NCI-H524 treated with DMSO at 0.1 percent for 48 hours (cell line): ENCODE data around the gene UBQLN1.
"Not testable (repeated sequence)": the region's sequence is repeated elsewhere in the genome, so short reads cannot be mapped to it uniquely, and the experiment has no call there.

ENCODE experiments used
- DNase-seq: peaks from one replicate; lab custom pipeline; 2025; lab: John Stamatoyannopoulos, UW

The UBQLN1 gene

GRCh38 chr9:83707768-83708514, at the start of gene UBQLN1:
Gene UBQLN1, minus strand, starts transcription at chr9:83707958. Its CDS starts 279 bp downstream, at chr9:83707679.
- DNase-seq = peak; percentile 31

DNA sequence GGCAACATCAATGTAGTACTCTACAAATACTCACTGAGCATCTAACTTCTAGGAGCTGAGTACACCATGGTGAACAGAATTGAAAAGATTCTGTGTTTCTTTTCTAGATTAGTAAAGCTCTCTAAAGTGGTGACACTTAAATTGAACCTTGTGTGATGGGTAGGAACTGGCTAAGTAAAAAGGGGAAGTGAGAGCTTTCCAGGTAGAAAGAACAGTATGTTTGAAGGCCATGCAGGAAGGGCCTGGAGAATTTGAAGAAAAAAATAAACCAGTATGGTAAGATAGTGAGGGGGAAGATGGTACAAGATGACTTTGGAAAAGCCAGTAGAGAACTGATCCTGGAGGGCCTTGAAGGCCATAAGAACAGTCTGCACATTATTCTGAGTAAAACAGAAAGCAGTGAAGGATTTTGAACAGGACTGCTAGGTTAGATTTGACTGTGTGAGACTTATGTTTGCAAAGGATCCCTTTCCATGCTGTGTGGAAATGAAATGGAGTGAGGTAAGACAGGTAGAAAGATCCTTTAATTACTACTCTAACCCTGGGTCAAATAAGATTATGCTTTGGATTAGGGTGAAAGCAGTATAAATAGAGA, 46.7 kb upstream of the UBQLN1 start:
- no peak for DNase-seq

DNA sequence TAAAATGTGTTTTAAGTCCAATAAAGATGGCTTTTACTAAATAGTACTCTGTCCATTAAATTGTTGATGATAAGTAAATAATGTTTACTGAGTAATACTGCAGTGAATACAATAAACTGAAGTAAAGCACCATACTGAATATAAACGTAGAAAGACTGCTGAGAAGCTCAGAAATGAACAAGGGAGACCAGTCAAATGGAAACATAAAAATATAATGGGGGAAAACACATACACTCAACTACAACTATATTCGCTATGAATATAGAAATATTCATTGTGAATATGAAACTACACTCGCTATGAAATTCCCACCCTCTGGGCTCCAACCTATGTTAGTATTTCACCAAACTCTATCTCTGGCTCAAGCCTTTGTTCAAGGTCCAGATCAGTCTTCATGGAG, 41.9 kb upstream of the UBQLN1 start:
- DNase-seq = no peak

- DNase-seq = no peak
Measured at GRCh38 chr9:83744206-83744605, 36.4 kb upstream of the UBQLN1 start.

DNA sequence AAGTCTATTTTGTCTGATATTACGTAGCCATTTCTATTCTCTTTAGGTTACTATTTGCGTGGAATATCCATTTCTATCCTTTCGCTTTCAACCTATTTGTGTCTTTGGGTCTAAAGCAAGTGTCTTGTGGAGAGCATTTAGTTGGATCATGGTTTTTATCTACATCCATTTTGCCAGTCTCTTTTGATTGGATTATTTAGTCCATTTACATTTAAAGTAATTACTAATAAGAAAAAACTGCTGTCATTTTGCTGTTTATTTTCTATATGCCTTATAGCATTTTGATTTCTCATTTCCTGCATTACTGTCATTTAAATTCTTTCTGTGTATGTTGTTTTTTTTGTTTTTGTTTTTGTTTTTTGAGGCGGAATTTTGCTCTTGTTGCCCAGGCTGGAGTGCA, 26.0 kb upstream of the UBQLN1 start:
- DNase-seq = no peak

- DNase-seq = not testable (repeated sequence)
Measured at GRCh38 chr9:83728591-83729368, 21.0 kb upstream of the UBQLN1 start.

DNA sequence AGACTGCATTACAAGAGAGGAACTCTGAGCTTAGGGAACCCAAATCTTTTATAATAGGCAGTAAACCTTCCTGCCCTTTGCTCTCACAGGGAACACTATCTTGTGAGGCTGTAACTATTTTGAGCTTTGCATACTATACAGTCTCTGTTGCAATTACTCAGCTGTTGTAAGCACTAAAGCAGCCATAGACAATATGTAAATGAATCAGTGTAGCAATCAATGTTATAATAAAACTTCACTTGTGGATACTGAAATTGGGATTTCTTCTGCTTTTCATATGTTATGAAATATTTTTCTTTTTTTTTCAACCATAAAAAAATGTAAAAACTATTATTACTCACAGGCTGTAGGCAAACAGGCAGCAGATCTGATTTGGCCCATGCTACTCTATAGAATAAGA, 16.7 kb upstream of the UBQLN1 start:
- DNase-seq = no peak

DNA sequence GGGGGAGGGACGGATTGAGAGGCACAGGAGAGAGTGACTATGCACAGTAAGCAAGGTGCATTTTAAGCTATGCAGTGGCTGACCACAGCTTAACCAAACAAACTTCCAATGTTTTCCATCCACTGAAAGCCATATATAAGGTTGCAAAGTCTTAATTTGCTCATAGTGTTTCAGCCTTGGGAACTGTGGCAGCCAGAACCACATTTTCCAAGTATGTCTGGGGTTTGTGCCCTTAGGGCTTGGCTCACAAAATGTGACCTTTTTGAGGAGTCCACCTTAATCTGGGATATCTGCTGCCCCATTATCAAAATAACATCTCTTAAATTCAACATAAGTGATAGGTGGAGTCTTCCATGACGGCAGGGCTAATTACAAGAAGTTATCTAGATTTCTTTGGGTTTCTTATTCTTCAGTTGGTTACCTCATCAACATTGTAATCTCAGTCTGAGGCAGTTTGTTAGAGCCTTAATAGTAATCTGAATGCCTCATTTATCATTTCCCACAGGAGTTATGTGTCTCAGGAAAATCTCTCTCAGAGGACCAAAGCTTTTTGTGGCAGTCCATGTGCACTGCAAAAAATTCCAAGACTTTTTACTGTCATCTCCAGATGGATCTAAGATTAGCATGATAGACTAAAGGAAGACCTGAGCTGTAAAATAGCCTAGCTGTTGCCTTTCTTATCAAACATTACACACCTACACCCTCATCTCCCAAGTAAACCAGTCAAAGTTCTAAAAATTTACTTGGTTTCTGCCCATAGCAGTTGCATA, 15.2 kb upstream of the UBQLN1 start:
- no peak for DNase-seq

GRCh38 chr9:83721509-83721908, 13.8 kb upstream of the UBQLN1 start:
- DNase-seq = no peak

DNA sequence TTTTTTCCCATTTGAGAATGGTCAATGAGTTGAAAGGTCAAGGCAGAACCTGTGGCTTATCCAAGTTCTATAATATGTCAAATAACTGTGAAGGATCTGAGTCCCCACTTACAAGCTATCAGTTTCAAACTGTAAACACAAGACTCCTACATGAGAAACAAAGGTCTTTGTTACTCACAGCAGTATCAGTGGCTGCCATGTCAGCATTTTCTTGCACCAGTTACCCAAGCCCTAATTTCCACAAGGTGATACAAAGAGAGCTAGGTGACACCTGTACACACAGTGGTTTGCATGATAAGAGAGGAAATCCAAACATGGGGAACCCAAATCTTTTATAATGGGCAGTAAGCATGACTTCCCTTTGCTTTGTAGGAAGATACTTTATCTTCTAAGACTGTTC, 8.0 kb upstream of the UBQLN1 start:
- no peak for DNase-seq

GRCh38 chr9:83715221-83715620, 7.5 kb upstream of the UBQLN1 start:
- DNase-seq = no peak

DNA sequence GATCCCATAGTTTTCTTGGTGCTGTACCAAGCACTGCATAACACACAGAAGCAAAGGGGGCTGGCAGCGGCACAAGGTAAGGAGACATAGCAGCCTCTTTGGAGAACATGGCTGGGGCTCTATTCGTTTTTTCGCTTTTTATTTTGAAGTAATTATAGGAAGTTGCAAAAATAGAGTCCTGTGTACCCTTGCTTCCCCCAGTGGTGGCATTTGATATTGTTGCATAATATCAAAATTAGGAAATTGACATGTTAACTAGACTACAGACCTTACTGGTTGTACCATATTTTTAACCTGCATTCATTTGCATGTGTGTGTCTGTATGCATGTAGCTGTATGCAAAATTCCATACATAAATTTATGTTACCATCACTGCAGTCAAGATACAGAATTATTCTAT, 6.6 kb upstream of the UBQLN1 start:
- DNase-seq = no peak

DNA sequence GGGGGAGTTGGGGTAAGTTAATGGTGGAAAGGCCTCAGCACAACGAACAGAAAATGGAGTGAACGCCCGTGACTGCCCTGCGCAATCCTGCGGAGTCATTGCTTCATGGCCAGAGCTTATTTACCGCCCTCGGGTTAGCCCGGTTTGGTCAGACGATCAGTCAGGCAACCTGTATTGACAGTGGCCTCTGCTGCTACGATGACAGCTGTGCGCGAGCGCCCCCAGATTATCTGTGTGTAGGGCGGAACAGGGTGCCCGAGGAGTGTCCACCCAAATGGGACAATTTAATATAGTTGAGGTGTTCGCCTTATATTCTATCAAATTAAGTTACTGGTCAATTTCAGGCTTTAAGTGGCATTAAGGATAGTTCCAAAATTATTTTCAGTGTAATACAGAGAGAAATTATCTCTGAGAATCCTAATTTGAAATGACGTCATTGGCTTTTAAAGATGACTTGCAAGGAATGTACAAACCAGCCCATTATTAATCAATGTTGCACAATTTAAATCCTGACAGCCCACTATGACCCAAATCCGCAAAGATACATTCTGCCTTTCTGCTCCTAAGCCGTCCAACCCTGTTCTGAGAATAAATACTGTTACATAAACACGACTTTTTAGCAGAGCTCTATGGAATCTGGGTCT, 879 bp upstream of the UBQLN1 start:
- DNase-seq = no peak

- DNase-seq = no peak
Measured at GRCh38 chr9:83707518-83707767, 315 bp downstream of the UBQLN1 start.

DNA sequence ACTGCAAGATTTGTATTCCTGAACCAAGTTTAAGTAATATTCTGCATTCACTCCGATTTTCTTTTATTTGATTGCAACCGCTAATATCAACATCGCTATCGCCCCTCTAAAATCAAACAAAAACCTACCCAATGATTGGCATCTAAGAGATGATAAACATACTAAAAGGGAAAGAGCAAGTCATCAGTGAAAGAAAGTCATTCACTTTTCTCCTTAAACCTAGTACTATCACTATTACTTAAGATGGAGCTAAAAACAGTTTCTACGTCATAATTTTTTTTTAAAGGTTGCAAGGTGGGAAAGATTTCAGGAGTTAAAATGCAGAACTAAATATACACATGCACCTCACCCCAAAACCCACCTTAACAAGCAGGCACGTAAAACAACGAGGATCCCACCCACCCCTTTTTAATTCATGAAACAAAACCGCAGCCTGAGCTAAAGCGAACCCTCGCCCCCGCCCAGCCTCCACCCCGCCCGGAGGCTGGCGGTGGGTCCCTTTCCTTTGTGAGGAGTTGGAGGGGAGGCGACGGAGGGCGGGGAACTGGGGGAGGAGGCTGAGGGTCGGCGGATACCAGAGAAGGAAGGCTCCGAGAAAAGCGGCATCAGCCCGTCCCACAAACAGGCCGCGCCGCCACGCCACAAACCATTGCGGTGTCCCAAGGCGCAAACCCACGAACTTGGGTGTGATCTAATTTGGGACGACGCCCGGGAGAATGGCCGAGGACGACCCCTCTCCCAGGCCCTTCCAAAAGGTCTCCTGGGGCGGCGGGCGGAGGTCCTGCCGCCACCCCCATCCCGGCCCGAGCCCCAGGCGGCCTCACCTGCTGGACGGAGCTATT, 861 bp downstream of the UBQLN1 start:
- no peak for DNase-seq

- not testable (repeated sequence) for DNase-seq
Measured at GRCh38 chr9:83705219-83705651, 2.5 kb downstream of the UBQLN1 start.

- no peak for DNase-seq
Measured at GRCh38 chr9:83701769-83702168, 6.0 kb downstream of the UBQLN1 start.

GRCh38 chr9:83701286-83701685, 6.5 kb downstream of the UBQLN1 start:
- DNase-seq = no peak

GRCh38 chr9:83699615-83700014, 8.1 kb downstream of the UBQLN1 start:
- no peak for DNase-seq

DNA sequence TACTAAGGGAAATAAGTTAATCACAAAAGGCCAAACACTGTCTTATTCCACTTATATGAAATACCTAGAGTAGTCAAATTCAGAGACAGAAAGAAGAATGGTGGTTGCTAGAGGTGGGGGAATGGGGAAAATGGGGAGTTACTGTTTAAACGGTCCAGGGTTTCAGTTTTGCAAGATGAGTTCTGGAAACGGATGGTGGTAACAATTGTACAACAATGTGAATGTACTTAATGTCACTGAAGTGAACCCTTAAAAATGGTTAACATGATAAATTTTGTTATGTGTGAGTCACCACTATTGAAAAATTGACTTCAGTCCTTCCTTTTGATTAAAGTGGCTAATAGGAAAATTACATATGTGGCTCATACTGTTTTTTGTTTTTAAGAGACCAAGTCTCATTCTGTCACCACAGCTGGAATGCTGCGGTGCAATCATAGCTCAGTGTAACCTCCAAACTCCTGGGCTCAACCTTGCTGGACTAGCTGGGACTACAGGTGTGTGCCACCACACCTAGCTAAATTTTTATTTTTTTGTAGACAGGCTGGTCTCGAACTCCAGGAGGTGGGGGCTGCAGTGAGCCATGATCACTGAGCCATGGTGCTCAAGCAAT, 8.7 kb downstream of the UBQLN1 start:
- no peak for DNase-seq

GRCh38 chr9:83691492-83691891, 16.3 kb downstream of the UBQLN1 start:
- DNase-seq = no peak
